HG03175 (cell line): Measurements from ENCODE around the gene TIAM1.
A peak's percentile ranks its signal among the peaks of the same experiment; 100 is the strongest.

ENCODE experiments used
- ATAC-seq: cut with Tn5 transposase; IDR thresholded peaks from one replicate; pipeline ENCODE4 v1.9.1; 2021; ENCODE audit warnings: mild to moderate bottlenecking, moderate library complexity; ENCODE audit not compliant: unreplicated experiment

The TIAM1 gene

DNA sequence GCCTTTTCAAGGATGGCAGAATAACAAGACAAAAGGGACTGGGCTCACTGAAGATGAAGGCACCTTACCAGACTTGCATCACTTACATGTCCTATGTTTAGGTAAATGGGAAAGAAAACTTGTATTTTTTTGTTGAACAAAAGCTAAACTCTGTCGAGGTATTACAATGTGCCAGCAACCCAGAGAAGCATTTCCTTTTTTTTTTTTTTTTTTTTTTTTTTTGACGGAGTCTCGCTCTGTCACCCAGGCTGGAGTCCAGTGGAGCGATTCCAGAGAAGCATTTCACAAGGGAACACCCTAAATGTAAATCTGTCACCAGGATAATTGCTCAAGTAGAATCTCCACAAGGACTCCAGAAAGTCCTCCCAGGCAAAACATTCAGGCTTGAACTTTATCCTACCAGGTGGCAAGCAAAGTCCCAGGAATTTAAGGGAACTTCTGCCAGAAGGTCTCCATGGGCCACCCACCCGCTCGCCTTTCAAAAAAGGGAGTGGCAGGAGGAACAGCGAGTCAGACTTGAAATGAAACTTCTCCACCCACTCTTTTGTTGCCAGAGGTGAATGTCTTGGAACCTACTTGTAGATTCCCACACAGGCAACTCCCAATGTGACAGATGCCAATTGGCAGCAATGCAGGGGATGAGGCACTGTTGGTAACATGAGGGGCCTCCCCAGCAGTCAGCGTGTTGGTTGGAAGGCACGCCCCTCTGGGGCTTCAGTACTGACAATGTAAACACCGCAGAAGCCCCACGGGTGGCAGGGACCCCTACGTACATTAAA lies 125.0 kb downstream of the TIAM1 start:
- no peak for ATAC-seq

- ATAC-seq = no peak
Measured at GRCh38 chr21:31216206-31216605, 127.9 kb downstream of the TIAM1 start.

GRCh38 chr21:31213787-31214186 lies 130.3 kb downstream of the TIAM1 start:
- no peak for ATAC-seq

DNA sequence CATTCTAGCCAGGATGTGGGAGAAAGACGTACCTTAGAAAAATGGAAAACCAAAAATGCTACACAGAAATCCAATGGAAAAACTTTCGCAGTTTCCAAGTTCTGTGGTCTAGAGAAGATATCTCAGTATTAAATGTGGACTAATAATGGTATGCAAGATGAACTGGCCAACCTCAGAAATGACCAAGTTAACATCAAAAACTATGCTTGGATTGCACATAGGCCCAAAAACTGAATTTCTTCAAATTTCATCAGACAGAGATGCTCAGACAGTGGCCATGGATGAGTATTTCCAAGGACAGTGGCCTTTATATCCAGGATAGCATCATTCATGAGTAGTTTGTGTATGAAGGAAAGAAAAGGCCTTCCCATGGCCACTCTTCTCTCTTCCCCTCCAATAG lies 132.2 kb downstream of the TIAM1 start:
- no peak for ATAC-seq

GRCh38 chr21:31205412-31205811 lies 138.6 kb downstream of the TIAM1 start:
- ATAC-seq = no peak

DNA sequence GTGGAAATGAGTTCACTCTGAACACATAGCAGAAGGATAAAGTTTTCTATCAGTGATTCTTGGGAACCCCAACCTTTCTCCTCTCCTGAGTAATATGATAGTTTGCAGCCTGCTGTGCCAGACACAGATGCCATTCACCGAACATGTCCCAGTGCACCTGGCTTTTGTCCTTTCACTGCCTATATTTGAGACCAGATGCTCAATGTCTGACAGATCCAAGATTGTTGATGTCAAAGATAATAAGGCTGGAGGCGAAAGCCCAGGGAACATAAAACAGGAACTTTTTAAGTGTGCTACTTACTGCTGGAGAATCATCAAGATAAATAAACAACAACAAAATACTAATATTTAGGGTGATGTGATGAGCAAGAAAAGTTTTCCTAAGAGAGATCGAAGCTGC lies 139.3 kb downstream of the TIAM1 start:
- ATAC-seq = no peak

DNA sequence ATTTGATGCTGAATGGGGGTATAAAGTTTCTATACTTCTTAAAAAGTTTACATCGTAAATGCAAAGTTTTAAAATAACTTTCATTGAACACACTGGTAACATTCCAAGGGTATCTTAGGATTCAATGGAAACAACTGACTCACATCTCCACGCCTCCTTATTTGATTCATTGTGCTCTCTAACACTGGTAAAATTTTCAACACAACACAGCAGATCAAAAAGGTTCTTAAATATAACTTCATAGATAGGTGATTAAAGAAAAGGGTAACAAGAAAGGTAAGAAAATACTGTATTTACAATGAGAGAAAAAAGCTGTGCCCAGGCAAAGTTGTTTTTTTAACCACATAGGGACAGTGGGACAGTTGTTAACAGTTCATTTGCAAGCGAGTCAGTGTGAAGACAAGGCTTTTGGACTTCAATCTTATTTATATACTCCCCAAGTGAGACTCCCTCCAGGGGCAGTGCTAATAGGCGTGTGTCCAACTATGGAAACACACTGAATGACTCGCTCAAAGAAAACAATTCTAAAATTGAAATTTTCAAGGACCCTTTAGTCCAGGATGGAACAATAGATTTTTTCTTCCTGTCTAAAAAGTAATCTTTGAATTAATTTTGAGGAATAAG lies 140.5 kb downstream of the TIAM1 start:
- ATAC-seq = no peak

DNA sequence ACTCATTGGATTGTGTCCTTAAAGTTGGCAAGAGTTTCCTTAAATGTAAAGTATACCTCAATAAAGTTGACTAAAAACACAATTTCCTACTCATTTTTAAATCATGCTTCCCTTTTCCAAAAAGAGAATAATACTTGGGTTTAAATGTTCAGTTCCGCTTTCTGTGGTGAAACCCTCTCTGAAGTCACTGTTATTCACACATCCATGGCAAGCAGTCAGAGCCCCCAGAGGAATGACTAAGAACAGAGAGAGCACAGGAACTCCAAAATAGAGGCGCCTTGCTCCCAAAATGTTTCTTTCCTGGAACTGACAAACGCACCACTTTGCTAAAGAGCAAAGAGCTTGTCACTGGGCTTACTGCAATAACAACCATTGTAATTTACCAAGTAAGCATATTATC lies 142.5 kb downstream of the TIAM1 start:
- peak; percentile 80 for ATAC-seq

GRCh38 chr21:31201144-31201543 lies 142.9 kb downstream of the TIAM1 start:
- no peak for ATAC-seq

DNA sequence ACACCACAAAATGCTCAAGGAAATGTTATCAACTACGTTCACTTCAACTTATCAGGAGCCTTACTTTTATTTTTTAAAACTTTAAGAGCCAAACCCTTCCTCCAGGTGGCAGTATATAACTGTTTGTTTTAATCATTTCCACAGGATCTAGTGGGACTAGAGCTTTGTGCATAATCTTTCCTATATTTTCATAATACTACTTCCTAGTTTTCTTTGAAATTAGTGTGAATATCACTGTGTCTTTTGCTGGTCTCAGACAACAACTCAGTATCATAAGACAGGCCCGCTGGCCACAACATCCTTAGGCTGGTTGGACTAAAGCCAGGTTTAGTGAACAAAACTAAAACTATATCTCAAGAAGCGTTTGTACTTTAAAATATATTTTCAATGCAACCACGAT lies 145.5 kb downstream of the TIAM1 start:
- ATAC-seq = no peak

- no peak for ATAC-seq
Measured at GRCh38 chr21:31196724-31197123, 147.3 kb downstream of the TIAM1 start.

- no peak for ATAC-seq
Measured at GRCh38 chr21:31195334-31196015, 148.6 kb downstream of the TIAM1 start.

GRCh38 chr21:31194510-31195293 lies 149.4 kb downstream of the TIAM1 start:
- no peak for ATAC-seq

DNA sequence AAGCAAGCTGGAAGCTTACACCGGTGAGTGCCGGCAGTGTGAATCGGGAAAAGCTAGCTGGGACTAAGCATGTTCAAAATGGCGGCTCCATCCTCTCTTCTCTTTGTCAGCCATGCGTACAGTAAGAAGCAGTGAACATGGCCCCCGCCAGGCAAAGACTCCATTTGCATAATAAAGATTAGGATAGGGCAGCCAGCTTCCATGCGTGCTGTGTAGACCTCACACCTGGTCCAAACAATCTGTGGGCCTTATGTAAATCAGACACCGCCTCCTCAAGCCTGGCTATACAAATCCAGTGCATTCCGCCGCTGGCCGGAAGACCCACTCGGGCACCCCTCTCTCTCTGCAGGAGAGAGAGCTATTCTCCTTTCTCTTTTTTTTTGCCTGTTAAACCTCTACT lies 150.3 kb downstream of the TIAM1 start:
- ATAC-seq = no peak

DNA sequence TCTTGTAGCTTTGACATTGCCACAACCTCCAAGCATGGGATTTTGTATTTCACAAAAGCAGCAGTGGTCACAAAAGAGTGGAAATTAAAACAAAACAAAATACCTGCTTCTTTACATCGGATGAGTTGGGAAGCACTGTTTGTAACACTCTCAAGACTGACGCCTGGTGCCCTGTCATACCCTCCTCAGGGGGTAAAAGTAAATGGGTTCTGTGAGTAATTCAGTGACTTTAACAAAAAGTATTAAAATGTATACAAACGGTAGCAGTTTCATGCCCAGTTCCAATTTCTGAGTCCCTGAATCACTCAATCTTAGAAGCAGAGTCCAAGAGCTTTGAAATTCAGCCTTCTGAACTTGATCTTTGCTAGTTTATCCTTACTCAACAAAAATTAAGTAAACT lies 152.5 kb downstream of the TIAM1 start:
- ATAC-seq = no peak

- no peak for ATAC-seq
Measured at GRCh38 chr21:31190516-31190915, 153.5 kb downstream of the TIAM1 start.

GRCh38 chr21:31187499-31187898 lies 156.6 kb downstream of the TIAM1 start:
- no peak for ATAC-seq

GRCh38 chr21:31186916-31187315 lies 157.1 kb downstream of the TIAM1 start:
- ATAC-seq = no peak

- ATAC-seq = no peak
Measured at GRCh38 chr21:31185663-31186062, 158.4 kb downstream of the TIAM1 start.

- no peak for ATAC-seq
Measured at GRCh38 chr21:31184876-31185275, 159.2 kb downstream of the TIAM1 start.

GRCh38 chr21:31184459-31184858 lies 159.6 kb downstream of the TIAM1 start:
- no peak for ATAC-seq
